K562 (cell line): ENCODE measurements around the gene ZBTB48. TPM values are rescaled to one million over a fixed set of nuclear protein-coding genes. Genes with fewer than 3 reads are reported as not detected.

Experiments used
- CREB1 ChIP-seq, 2 experiments: sonication (generic) in 1 of 2; formaldehyde crosslinking in 1 of 2; IDR thresholded peaks; 2 replicates each; pipeline versions ENCODE4 v1.6.1 to v1.8.0; 2012 to 2022; ENCODE audit warnings: inconsistent platforms in 1 of 2, mild to moderate bottlenecking in 1 of 2, missing genetic modification reagents in 1 of 2, moderate library complexity in 1 of 2
- NFIC ChIP-seq: fragments of 450-650 bp; IDR thresholded peaks from 2 replicates; pipeline ENCODE4 v1.6.1; 2017; ENCODE audit warnings: mild to moderate bottlenecking, inconsistent platforms
- SIN3B ChIP-seq: fragments of 450-650 bp; IDR thresholded peaks from 2 replicates; pipeline ENCODE4 v1.6.1; 2017; ENCODE audit warnings: low read depth, mild to moderate bottlenecking, moderate library complexity
- SIRT6 ChIP-seq: IDR thresholded peaks from one replicate; pipeline ENCODE4 v1.6.1; 2012; ENCODE audit warnings: low read depth, mild to moderate bottlenecking, control low read depth, inconsistent platforms, low read length, moderate library complexity
- TCF3 ChIP-seq: sonication (generic); formaldehyde crosslinking; IDR thresholded peaks from 2 replicates; pipeline ENCODE4 v1.4.0; 2020; ENCODE audit warnings: mild to moderate bottlenecking, missing genetic modification reagents
- ZNF197 ChIP-seq: fragments of 200-800 bp; sonication (Bioruptor generic); IDR thresholded peaks from 2 replicates; pipeline ENCODE4 v1.6.1; 2016; ENCODE audit warnings: low read depth, missing genetic modification characterization, missing compliant biosample characterization
- ZSCAN29 ChIP-seq: fragments of 450-650 bp; IDR thresholded peaks from 2 replicates; pipeline ENCODE4 v1.6.1; 2017
- polyA plus RNA-seq, 8 experiments: library from polyadenylated mRNA; depleted of rRNA in 4 of 8; stranded (reverse) in 5 of 8; unstranded in 3 of 8; fragments of >200 nt; fragmentation: Nextera tagmentation in 2 of 8; fragmentation: Illumina TruSeq in 1 of 8; extraction: Ambion mirVana in 2 of 8; extraction: Trizol in 1 of 8; gene quantifications; 2 replicates each; pipeline versions ENCODE4 v1.2.1 to v1.2.3, GENCODE V29; 2011 to 2014; ENCODE audit warnings: inconsistent platforms in 1 of 8, missing spikeins in 1 of 8
- total RNA-seq, 7 experiments: library from RNA; depleted of rRNA in 6 of 7; stranded (reverse); fragments of >200 nt in 6 of 7; fragmentation: Illumina TruSeq in 2 of 7; extraction: Trizol in 2 of 7; gene quantifications; 2 replicates each; pipeline versions ENCODE4 v1.2.1 to v1.2.3, GENCODE V29; 2011 to 2021; ENCODE audit warnings: low replicate concordance in 1 of 7
- TF ChIP-seq, protein P1 (sequence below): fragments of 250-450 bp; sonication (Bioruptor Pico); IDR thresholded peaks from 2 replicates; pipeline ENCODE4 v1.5.0; 2021
- TF ChIP-seq, protein P2 (sequence below), 2 experiments: fragments of 450-650 bp; formaldehyde crosslinking in 1 of 2; IDR thresholded peaks; 2 replicates each; pipeline versions ENCODE4 v1.4.0 to v1.6.1; 2014 to 2020; ENCODE audit warnings: mild to moderate bottlenecking in 2 of 2, borderline replicate concordance in 1 of 2, low read depth in 1 of 2
- TF ChIP-seq, protein P3 (sequence below): fragments of 250-450 bp; sonication (Bioruptor Pico); IDR thresholded peaks from 2 replicates; pipeline ENCODE4 v1.4.0; 2020; ENCODE audit warnings: borderline replicate concordance
- TF ChIP-seq, protein P4 (sequence below): sonication (generic); formaldehyde crosslinking; IDR thresholded peaks from 2 replicates; pipeline ENCODE4 v1.8.0; 2023; ENCODE audit warnings: mild to moderate bottlenecking, missing genetic modification reagents

Gene ZBTB48
- total and polyA plus RNA-seq, 9 of the 15 experiments (the other 6 are each of a cell fraction or from before 2014, with no cell fraction given) = 1.9 to 66.9 (median 29.5) TPM

DNA sequence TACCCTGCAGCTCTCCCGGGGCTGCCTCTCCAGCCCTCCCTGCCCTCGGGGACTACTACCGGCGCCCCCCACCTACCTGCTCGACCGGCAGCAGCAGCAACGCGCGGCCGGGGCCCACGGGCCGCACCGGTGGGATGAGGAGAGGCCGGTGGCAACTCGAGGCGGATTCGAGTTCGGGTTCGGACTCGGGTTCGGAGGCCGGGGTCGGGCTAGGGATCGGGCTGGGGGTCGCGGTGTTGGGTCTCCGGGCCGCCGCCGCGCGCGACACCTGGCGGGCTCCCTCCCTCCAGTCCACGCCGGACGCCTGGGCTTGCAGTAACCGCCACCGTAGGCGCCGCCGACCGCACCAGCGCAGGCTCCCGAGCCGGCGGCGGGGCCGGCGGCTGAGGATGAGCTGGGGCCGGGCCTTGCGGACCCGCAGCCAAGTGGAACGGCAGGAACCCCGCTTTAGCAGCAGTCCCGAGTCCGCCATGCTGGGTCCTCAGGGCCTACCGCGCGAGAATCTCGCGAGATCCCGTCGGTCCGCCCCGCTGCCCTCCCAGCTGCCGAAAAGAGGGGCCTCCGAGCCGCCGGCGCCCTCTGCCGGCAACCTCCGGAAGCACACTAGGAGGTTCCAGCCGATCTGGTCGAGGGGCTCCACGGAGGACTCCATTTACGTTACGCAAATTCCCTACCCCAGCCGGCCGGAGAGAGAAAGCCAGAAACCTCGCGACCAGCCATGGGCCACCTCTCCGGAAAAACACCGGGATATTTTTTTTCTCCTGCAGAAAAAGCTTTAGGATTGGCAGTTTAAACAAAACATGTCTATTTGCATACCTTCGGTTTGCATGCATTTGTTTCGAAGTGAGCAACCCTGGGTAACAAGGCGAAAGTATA is 25.5 kb upstream of the ZBTB48 start, which contains the start of gene NOL9 (continued):
- TF ChIP-seq TCF3 (CRISPR knock-in tag) = peak; percentile 45; the same call in 1 of the 2 replicates
- TF ChIP-seq ZNF197 (CRISPR knock-in tag) = peak; percentile 27; the same call in 1 of the 2 replicates
- TF ChIP-seq ZSCAN29 = peak; percentile 78
- no peak for TF ChIP-seq SIRT6
- TF ChIP-seq, protein P1, sequence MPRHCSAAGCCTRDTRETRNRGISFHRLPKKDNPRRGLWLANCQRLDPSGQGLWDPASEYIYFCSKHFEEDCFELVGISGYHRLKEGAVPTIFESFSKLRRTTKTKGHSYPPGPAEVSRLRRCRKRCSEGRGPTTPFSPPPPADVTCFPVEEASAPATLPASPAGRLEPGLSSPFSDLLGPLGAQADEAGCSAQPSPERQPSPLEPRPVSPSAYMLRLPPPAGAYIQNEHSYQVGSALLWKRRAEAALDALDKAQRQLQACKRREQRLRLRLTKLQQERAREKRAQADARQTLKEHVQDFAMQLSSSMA (CRISPR knock-in tag) = no peak
- TF ChIP-seq SIN3B = peak; percentile 100
- TF ChIP-seq, protein P2, sequence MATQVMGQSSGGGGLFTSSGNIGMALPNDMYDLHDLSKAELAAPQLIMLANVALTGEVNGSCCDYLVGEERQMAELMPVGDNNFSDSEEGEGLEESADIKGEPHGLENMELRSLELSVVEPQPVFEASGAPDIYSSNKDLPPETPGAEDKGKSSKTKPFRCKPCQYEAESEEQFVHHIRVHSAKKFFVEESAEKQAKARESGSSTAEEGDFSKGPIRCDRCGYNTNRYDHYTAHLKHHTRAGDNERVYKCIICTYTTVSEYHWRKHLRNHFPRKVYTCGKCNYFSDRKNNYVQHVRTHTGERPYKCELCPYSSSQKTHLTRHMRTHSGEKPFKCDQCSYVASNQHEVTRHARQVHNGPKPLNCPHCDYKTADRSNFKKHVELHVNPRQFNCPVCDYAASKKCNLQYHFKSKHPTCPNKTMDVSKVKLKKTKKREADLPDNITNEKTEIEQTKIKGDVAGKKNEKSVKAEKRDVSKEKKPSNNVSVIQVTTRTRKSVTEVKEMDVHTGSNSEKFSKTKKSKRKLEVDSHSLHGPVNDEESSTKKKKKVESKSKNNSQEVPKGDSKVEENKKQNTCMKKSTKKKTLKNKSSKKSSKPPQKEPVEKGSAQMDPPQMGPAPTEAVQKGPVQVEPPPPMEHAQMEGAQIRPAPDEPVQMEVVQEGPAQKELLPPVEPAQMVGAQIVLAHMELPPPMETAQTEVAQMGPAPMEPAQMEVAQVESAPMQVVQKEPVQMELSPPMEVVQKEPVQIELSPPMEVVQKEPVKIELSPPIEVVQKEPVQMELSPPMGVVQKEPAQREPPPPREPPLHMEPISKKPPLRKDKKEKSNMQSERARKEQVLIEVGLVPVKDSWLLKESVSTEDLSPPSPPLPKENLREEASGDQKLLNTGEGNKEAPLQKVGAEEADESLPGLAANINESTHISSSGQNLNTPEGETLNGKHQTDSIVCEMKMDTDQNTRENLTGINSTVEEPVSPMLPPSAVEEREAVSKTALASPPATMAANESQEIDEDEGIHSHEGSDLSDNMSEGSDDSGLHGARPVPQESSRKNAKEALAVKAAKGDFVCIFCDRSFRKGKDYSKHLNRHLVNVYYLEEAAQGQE (IDR thresholded peaks at IDR 0.05; ENCODE audit: borderline replicate concordance) = peak; percentile 61; the same call in 1 of the 2 replicates
- TF ChIP-seq, protein P2 (CRISPR knock-in tag; IDR thresholded peaks at IDR 0.05; ENCODE audit: low read depth) = peak; percentile 62; the same call in 1 of the 2 replicates
- TF ChIP-seq CREB1 (IDR thresholded peaks at IDR 0.05) = peak; percentile 40; the same call in 1 of the 2 replicates
- TF ChIP-seq CREB1 (CRISPR knock-in tag; IDR thresholded peaks at IDR 0.05) = peak; percentile 65
- TF ChIP-seq, protein P3, sequence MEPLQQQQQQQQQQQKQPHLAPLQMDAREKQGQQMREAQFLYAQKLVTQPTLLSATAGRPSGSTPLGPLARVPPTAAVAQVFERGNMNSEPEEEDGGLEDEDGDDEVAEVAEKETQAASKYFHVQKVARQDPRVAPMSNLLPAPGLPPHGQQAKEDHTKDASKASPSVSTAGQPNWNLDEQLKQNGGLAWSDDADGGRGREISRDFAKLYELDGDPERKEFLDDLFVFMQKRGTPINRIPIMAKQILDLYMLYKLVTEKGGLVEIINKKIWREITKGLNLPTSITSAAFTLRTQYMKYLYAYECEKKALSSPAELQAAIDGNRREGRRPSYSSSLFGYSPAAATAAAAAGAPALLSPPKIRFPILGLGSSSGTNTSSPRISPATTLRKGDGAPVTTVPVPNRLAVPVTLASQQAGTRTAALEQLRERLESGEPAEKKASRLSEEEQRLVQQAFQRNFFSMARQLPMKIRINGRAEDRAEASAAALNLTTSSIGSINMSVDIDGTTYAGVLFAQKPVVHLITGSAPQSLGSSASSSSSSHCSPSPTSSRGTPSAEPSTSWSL (CRISPR knock-in tag) = peak; percentile 64; the same call in 1 of the 2 replicates
- peak; percentile 60 for TF ChIP-seq NFIC
- TF ChIP-seq, protein P4, sequence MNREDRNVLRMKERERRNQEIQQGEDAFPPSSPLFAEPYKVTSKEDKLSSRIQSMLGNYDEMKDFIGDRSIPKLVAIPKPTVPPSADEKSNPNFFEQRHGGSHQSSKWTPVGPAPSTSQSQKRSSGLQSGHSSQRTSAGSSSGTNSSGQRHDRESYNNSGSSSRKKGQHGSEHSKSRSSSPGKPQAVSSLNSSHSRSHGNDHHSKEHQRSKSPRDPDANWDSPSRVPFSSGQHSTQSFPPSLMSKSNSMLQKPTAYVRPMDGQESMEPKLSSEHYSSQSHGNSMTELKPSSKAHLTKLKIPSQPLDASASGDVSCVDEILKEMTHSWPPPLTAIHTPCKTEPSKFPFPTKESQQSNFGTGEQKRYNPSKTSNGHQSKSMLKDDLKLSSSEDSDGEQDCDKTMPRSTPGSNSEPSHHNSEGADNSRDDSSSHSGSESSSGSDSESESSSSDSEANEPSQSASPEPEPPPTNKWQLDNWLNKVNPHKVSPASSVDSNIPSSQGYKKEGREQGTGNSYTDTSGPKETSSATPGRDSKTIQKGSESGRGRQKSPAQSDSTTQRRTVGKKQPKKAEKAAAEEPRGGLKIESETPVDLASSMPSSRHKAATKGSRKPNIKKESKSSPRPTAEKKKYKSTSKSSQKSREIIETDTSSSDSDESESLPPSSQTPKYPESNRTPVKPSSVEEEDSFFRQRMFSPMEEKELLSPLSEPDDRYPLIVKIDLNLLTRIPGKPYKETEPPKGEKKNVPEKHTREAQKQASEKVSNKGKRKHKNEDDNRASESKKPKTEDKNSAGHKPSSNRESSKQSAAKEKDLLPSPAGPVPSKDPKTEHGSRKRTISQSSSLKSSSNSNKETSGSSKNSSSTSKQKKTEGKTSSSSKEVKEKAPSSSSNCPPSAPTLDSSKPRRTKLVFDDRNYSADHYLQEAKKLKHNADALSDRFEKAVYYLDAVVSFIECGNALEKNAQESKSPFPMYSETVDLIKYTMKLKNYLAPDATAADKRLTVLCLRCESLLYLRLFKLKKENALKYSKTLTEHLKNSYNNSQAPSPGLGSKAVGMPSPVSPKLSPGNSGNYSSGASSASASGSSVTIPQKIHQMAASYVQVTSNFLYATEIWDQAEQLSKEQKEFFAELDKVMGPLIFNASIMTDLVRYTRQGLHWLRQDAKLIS (CRISPR knock-in tag) = peak; percentile 59; the same call in 1 of the 2 replicates
